CD14-positive monocyte (primary cell): Measurements from ENCODE around the gene MYO18A. TPM values are rescaled to one million over a fixed set of nuclear protein-coding genes. Genes with fewer than 3 reads are reported as not detected.

Experiments
- DNase-seq, 3 donors: peaks; one replicate each; pipeline ENCODE4 v3.0.0-alpha.2; 2011 to 2022
- H2AFZ ChIP-seq: 2 replicates; pipeline ENCODE4 v1.6.0; 2012; ENCODE audit warnings: mild to moderate bottlenecking, low read depth, low read length, inconsistent platforms; ENCODE audit not compliant: insufficient read depth, poor library complexity, severe bottlenecking
- H3K27ac ChIP-seq, 2 donors: 1 replicate in 1 of 2; 2 replicates in 1 of 2; pipeline ENCODE4 v1.5.1; 2012 to 2013; ENCODE audit warnings: low read length in 2 of 2, control low read depth in 1 of 2, inconsistent platforms in 1 of 2, low read depth in 1 of 2, mild to moderate bottlenecking in 1 of 2
- H3K27me3 ChIP-seq, 2 donors: one replicate each; pipeline versions ENCODE4 v1.6.0 to v1.6.1; 2011 to 2013; ENCODE audit warnings: low read length in 2 of 2; ENCODE audit not compliant: control insufficient read depth in 2 of 2, insufficient read depth in 2 of 2
- H3K36me3 ChIP-seq, 2 donors: replicated peaks in 1 of 2; 1 replicate in 1 of 2; 2 replicates in 1 of 2; pipeline versions ENCODE4 v1.5.1 to v1.6.1; 2012 to 2013; ENCODE audit warnings: low read length in 2 of 2, control low read depth in 1 of 2, inconsistent platforms in 1 of 2, mild to moderate bottlenecking in 1 of 2; ENCODE audit not compliant: insufficient read depth in 2 of 2, control insufficient read depth in 1 of 2
- H3K4me1 ChIP-seq, 2 donors: 1 replicate in 1 of 2; 2 replicates in 1 of 2; pipeline versions ENCODE4 v1.5.1 to v1.6.1; 2012 to 2013; ENCODE audit warnings: low read length in 2 of 2, control low read depth in 1 of 2, inconsistent platforms in 1 of 2, mild to moderate bottlenecking in 1 of 2, moderate library complexity in 1 of 2; ENCODE audit not compliant: insufficient read depth in 2 of 2, control insufficient read depth in 1 of 2
- H3K4me2 ChIP-seq: replicated peaks from 2 replicates; pipeline ENCODE3; 2012; ENCODE audit warnings: low read length, moderate library complexity, mild to moderate bottlenecking; ENCODE audit not compliant: poor library complexity, severe bottlenecking; ENCODE audit errors: extremely low read depth
- H3K4me3 ChIP-seq, 3 experiments: fragments of 200-600 bp in 1 of 3; sonication (generic) in 1 of 3; replicated peaks in 1 of 3; 1 replicate in 2 of 3; 2 replicates in 1 of 3; pipeline ENCODE4 v1.5.1; 2011 to 2013; ENCODE audit warnings: low read length in 3 of 3, mild to moderate bottlenecking in 3 of 3, control low read depth in 2 of 3, low read depth in 2 of 3, inconsistent platforms in 1 of 3, moderate library complexity in 1 of 3
- H3K79me2 ChIP-seq: 2 replicates; pipeline ENCODE4 v1.6.0; 2012; ENCODE audit warnings: mild to moderate bottlenecking, control low read depth, inconsistent platforms, low read length, moderate library complexity; ENCODE audit not compliant: insufficient read depth
- H3K9ac ChIP-seq: 2 replicates; pipeline ENCODE4 v1.6.0; 2017; ENCODE audit warnings: low read length, mild to moderate bottlenecking; ENCODE audit not compliant: insufficient read depth, poor library complexity, severe bottlenecking
- H3K9me3 ChIP-seq, 2 donors: replicated peaks in 1 of 2; 1 replicate in 1 of 2; 2 replicates in 1 of 2; pipeline versions ENCODE4 v1.5.1 to v1.6.1; 2012 to 2013; ENCODE audit warnings: low read length in 2 of 2, control low read depth in 1 of 2; ENCODE audit not compliant: control insufficient read depth in 1 of 2, insufficient read depth in 1 of 2
- H4K20me1 ChIP-seq: 2 replicates; pipeline ENCODE4 v1.6.0; 2012; ENCODE audit warnings: mild to moderate bottlenecking, low read length, control low read depth, moderate library complexity; ENCODE audit not compliant: insufficient read depth
- H3K27ac Mint-ChIP-seq, 7 donors: one replicate each; pipeline ENCODE4 v1.8.0; 2020; ENCODE audit warnings: mild to moderate bottlenecking in 7 of 7, mixed read lengths in 7 of 7, moderate library complexity in 6 of 7, inconsistent platforms in 2 of 7
- H3K27me3 Mint-ChIP-seq, 3 donors: one replicate each; pipeline ENCODE4 v1.8.0; 2021 to 2022; ENCODE audit warnings: low read depth in 3 of 3, mild to moderate bottlenecking in 3 of 3, mixed read lengths in 3 of 3, moderate library complexity in 3 of 3, inconsistent platforms in 1 of 3
- H3K36me3 Mint-ChIP-seq, 2 donors: one replicate each; pipeline ENCODE4 v1.8.0; 2020; ENCODE audit warnings: mixed read lengths in 2 of 2, inconsistent platforms in 1 of 2, mild to moderate bottlenecking in 1 of 2
- H3K4me1 Mint-ChIP-seq: one replicate; pipeline ENCODE4 v1.8.0; 2020; ENCODE audit warnings: mild to moderate bottlenecking, mixed read lengths
- H3K4me3 Mint-ChIP-seq, 2 donors: one replicate each; pipeline ENCODE4 v1.8.0; 2020; ENCODE audit warnings: mild to moderate bottlenecking in 2 of 2, mixed read lengths in 2 of 2, moderate library complexity in 1 of 2
- H3K9me3 Mint-ChIP-seq, 7 donors: one replicate each; pipeline ENCODE4 v1.8.0; 2020 to 2022; ENCODE audit warnings: mixed read lengths in 7 of 7, mild to moderate bottlenecking in 6 of 7, moderate library complexity in 6 of 7, inconsistent platforms in 2 of 7
- CTCF ChIP-seq: fragments of 200-600 bp; IDR thresholded peaks from one replicate; pipeline ENCODE4 v1.8.0; 2022; ENCODE audit warnings: antibody characterized with exemption, mild to moderate bottlenecking
- WGBS: methylation state at CpG from one replicate; pipeline ENCODE4 v1.1.5; 2013; ENCODE audit warnings: missing lambda C conversion rate; ENCODE audit not compliant: insufficient coverage; 5-methylcytosine and 5-hydroxymethylcytosine counted together
- intact Hi-C, 2 donors: fragments of 100-400 bp; cut with micrococcal nuclease; formaldehyde crosslinking; loops; one replicate each; pipeline versions ENCODE4 v1.15.0 to v1.15.1; 2023
- polyA plus RNA-seq, 3 donors: library from polyadenylated mRNA; depleted of rRNA in 1 of 3; unstranded in 2 of 3; stranded (reverse) in 1 of 3; fragments of 300-500 nt in 2 of 3; fragments of >200 nt in 1 of 3; fragmentation: Illumina TruSeq in 2 of 3; gene quantifications; 1 replicate in 2 of 3; 2 replicates in 1 of 3; pipeline ENCODE4 v1.2.3, GENCODE V29; 2012 to 2021

Gene MYO18A
- polyA plus RNA-seq, 3 donors, result 6.3 to 40.2 (median 11.0) TPM

- Histone ChIP-seq H3K79me2 (no peaks in the 10 kb centered on the region), H4K20me1 (no peaks in the 10 kb centered on the region), H3K27me3 (no peaks in the 10 kb centered on the region), H3K4me3 (no peak overlapping the region), H3K4me1 (peaks cover 31 to 32% of the 10 kb centered on the region in 2 donors), H3K9ac (no peak overlapping the region), H3K27ac (peak overlapping the region; percentile 43 to 76), H2AFZ (peak overlapping the region; percentile 56), H3K9me3 (no peaks in the 10 kb centered on the region), H3K36me3 (no peaks in the 10 kb centered on the region), H3K4me2 (no peak overlapping the region)
- intact Hi-C loops, result no loop called here
- Mint-ChIP-seq H3K4me1 (peaks cover 44% of the 10 kb centered on the region), H3K36me3 (no peaks in the 10 kb centered on the region), H3K27ac (peak overlapping the region; percentile 79 to 92 (median 87)), H3K4me3 (no peak overlapping the region), H3K9me3 (peaks cover 0 to 2% (median 0%) of the 10 kb centered on the region in 7 donors), H3K27me3 (peaks cover 0 to 1% (median 0%) of the 10 kb centered on the region in 3 donors)
- DNase-seq, result peak; percentile 34 to 77 (median 34)
- no peak for TF ChIP-seq CTCF
- 80% methylated on average over 3 of the region's 5 CpGs for WGBS
Observed at GRCh38 chr17:29212681-29213121, 32.5 kb upstream of the MYO18A start.

GRCh38 chr17:29212094-29212631 is 32.0 kb upstream of the MYO18A start:
- TF ChIP-seq CTCF, result no peak
- Mint-ChIP-seq H3K27ac (peak overlapping the region in 5 of 7 donors; percentile 45 to 91 (median 79)), H3K4me3 (no peak overlapping the region), H3K4me1 (peaks cover 40% of the 10 kb centered on the region), H3K36me3 (no peaks in the 10 kb centered on the region), H3K9me3 (peaks cover 0 to 2% (median 0%) of the 10 kb centered on the region in 7 donors), H3K27me3 (no peaks in the 10 kb centered on the region)
- Histone ChIP-seq H3K27me3 (no peaks in the 10 kb centered on the region), H3K4me2 (no peak overlapping the region), H3K27ac (peak overlapping the region in 1 of 2 donors; percentile 76), H3K4me3 (no peak overlapping the region), H3K4me1 (peaks cover 31 to 32% of the 10 kb centered on the region in 2 donors), H3K9me3 (no peaks in the 10 kb centered on the region), H2AFZ (no peak overlapping the region), H4K20me1 (no peaks in the 10 kb centered on the region), H3K79me2 (no peaks in the 10 kb centered on the region), H3K9ac (no peak overlapping the region), H3K36me3 (no peaks in the 10 kb centered on the region)
- intact Hi-C loops, result no loop called here
- DNase-seq, result no peak
- no CpG with 5 or more reads among the region's 1 CpG for WGBS
